Endothelial cell of umbilical vein (primary cell): ENCODE results near the gene NEB.

Experiments used
- CTCF ChIP-seq, 2 donors: IDR thresholded peaks; 1 replicate in 1 of 2; 2 replicates in 1 of 2; pipeline ENCODE4 v1.5.1; 2011; ENCODE audit warnings: low read length in 2 of 2, mild to moderate bottlenecking in 2 of 2, moderate library complexity in 2 of 2, control low read depth in 1 of 2, inconsistent platforms in 1 of 2, low read depth in 1 of 2; ENCODE audit not compliant: insufficient read depth in 1 of 2; ENCODE audit errors: extremely low read depth in 1 of 2
- POLR2A ChIP-seq: IDR thresholded peaks from 2 replicates; pipeline ENCODE4 v1.6.1; 2012; ENCODE audit warnings: low read depth, mild to moderate bottlenecking, control low read depth, low read length
- POLR2AphosphoS5 ChIP-seq: IDR thresholded peaks from 2 replicates; pipeline ENCODE4 v1.6.1; 2012; ENCODE audit warnings: low read depth, mild to moderate bottlenecking, control low read depth, low read length, moderate library complexity; ENCODE audit not compliant: insufficient read depth

DNA sequence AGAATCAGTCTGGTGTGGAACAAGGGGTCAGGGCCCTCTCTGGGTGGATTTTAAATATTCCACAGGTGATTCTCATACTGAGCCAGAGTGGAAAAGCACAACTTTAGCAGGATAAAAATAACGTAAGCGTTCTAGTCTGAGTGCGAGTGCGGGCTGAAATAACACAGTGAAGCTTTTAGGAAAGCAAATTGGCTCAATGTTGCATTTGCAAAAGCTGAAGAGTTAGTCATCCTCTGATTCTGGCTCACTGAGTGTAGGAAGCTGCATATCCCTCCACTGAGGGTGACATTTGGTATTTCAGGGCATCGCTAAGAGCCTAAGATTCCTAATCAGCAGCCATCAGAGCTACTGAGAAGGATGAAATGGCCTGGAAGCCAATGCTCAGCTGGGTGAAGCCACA lies 189.8 kb downstream of the NEB start:
- TF ChIP-seq CTCF (IDR thresholded peaks at IDR 0.05; ENCODE audit: extremely low read depth in 1 of 2, insufficient read depth in 1 of 2, low read depth in 1 of 2, low read length in 2 of 2) (no peak), POLR2A (no peak), POLR2AphosphoS5 (no peak)
